ENCODE measurements around the gene DCC.
A peak's percentile ranks its signal among the peaks of the same experiment; 100 is the strongest.

Gene DCC

DNA sequence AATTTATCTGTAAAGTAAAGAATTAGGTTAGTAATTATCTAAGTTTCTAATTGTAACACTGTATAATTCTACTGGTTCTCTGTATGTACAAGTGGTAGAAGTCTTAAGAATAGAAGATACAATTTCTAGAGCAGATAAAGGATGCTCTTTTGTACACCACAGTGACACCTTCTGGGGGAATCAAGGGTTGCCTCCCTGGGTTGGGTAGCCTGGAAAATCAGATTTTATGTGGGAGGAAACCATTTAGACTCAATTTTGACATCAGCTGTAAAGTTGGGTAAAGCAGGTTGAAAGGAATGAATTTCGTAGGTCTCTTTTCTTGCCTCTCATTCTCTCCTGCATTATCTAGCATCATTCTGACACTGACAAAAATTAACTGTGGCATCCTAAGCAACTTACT lies 354.8 kb downstream of the DCC start:
- H3K36me3 ChIP-seq: no peaks in the 10 kb centered on the region
- TF ChIP-seq, protein P1, sequence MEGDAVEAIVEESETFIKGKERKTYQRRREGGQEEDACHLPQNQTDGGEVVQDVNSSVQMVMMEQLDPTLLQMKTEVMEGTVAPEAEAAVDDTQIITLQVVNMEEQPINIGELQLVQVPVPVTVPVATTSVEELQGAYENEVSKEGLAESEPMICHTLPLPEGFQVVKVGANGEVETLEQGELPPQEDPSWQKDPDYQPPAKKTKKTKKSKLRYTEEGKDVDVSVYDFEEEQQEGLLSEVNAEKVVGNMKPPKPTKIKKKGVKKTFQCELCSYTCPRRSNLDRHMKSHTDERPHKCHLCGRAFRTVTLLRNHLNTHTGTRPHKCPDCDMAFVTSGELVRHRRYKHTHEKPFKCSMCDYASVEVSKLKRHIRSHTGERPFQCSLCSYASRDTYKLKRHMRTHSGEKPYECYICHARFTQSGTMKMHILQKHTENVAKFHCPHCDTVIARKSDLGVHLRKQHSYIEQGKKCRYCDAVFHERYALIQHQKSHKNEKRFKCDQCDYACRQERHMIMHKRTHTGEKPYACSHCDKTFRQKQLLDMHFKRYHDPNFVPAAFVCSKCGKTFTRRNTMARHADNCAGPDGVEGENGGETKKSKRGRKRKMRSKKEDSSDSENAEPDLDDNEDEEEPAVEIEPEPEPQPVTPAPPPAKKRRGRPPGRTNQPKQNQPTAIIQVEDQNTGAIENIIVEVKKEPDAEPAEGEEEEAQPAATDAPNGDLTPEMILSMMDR (IDR thresholded peaks at IDR 0.05; ENCODE audit: low read depth, low read length): peak; percentile 18
- no peak for DNase-seq
- H3K9me3 ChIP-seq: no peaks in the 10 kb centered on the region
- H3K4me1 ChIP-seq: no peaks in the 10 kb centered on the region
- no peaks in the 10 kb centered on the region for H3K27me3 ChIP-seq
- H3K4me3 ChIP-seq (ENCODE audit: low read depth, low read length): no peak overlapping the region

DNA sequence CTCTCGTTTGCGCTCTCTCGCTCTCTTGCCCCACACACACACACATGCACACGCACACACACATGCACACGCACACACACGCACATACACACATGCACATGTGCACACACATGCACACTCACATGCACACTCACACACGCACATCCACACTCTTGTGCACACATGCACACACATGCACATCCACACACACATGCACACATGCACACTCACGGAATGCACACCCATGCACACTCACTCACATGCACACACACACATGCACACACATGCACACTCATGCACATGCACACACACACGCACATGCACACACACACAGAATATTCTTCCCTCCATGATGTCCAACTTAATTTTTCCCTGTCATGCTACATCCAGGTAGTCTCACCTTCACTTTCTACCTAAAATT lies 360.1 kb downstream of the DCC start:
- TF ChIP-seq, protein P1 (IDR thresholded peaks at IDR 0.05; ENCODE audit: low read depth, low read length): no peak
- Histone ChIP-seq H3K4me3 (ENCODE audit: low read depth, low read length) (no peak overlapping the region), H3K36me3 (no peaks in the 10 kb centered on the region), H3K4me1 (no peaks in the 10 kb centered on the region), H3K9me3 (no peaks in the 10 kb centered on the region), H3K27me3 (no peaks in the 10 kb centered on the region)
- DNase-seq: no peak

DNA sequence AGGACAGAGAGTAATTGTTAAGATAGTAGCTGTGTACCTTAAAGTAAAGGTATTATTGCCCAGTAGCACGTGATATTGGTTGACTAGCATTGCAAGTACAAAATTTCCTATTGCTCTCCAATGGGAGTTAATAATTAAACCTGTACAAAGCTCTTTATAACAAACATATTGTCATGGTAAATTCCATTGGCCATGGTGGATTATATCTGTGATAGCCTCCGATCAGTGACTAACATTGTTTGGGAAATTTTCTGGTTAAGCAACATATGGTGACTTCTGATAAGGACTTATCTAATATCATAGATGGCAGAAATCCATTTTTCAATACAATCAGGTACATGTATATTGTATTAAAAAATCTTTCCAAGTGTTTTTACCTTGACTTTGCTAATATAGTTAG lies 360.8 kb downstream of the DCC start:
- no peak for DNase-seq
- H3K27me3 ChIP-seq: no peaks in the 10 kb centered on the region
- H3K4me1 ChIP-seq: no peaks in the 10 kb centered on the region
- TF ChIP-seq, protein P1 (IDR thresholded peaks at IDR 0.05; ENCODE audit: low read depth, low read length): no peak
- H3K4me3 ChIP-seq (ENCODE audit: low read depth, low read length): no peak overlapping the region
- no peaks in the 10 kb centered on the region for H3K36me3 ChIP-seq
- H3K9me3 ChIP-seq: no peaks in the 10 kb centered on the region

DNA sequence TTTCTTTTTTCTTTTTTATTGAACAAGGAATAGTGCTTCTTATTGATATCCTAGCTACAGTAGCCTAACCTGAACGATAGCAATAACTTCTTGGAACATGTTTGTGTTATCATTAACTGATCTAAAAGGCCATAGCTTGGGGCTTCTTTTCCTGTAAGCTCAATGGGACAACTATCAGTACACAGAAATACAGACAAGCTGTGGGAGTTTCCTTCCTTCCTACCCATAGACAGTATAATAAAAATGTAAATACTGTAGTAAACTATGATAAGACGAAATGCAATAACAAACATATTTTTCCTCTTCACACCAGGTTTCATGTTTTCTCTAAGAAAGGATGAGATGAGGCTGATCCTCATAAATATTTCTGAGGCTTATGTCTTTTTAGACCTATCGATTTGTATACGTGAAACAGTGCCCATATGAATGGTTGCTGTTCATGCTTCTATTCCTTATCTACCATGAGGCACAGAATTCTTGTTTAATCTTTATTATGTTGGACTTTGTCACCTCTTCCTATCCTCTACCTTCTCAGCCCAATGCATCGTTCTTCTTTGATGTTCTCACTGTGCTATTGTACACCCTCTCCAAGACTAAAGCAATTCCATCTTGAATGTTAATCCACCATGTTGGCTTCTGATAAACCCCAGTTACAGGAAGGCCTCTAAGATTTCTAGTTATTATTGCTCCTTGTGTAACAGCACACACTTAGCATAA lies 361.4 kb downstream of the DCC start:
- Histone ChIP-seq H3K4me1 (no peaks in the 10 kb centered on the region), H3K4me3 (ENCODE audit: low read depth, low read length) (no peak overlapping the region), H3K36me3 (no peaks in the 10 kb centered on the region), H3K27me3 (no peaks in the 10 kb centered on the region), H3K9me3 (no peaks in the 10 kb centered on the region)
- TF ChIP-seq, protein P1 (IDR thresholded peaks at IDR 0.05; ENCODE audit: low read depth, low read length): no peak
- no peak for DNase-seq

DNA sequence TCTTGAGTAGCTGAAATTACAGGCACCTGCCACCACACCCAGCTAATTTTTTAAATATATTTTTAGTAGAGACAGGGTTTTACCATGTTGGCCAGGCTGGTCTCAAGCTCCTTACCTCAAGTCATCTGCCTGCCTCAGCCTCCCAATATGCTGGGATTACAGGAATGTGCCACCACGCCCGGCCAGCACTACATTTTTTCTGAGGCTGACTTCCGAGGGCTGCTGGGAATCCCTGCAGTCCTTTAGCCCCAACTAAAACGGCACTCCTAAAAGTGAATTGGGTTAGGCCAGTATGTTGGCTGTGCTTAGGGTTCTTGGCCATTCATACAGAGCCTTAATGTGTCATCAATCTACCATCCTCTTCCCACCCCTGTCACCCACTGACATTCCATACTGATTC lies 375.4 kb downstream of the DCC start:
- H3K4me1 ChIP-seq: no peaks in the 10 kb centered on the region
- H3K36me3 ChIP-seq: no peaks in the 10 kb centered on the region
- H3K4me3 ChIP-seq (ENCODE audit: low read depth, low read length): no peak overlapping the region
- TF ChIP-seq, protein P1 (IDR thresholded peaks at IDR 0.05; ENCODE audit: low read depth, low read length): no peak
- DNase-seq: no peak
- H3K9me3 ChIP-seq: no peaks in the 10 kb centered on the region
- no peaks in the 10 kb centered on the region for H3K27me3 ChIP-seq

DNA sequence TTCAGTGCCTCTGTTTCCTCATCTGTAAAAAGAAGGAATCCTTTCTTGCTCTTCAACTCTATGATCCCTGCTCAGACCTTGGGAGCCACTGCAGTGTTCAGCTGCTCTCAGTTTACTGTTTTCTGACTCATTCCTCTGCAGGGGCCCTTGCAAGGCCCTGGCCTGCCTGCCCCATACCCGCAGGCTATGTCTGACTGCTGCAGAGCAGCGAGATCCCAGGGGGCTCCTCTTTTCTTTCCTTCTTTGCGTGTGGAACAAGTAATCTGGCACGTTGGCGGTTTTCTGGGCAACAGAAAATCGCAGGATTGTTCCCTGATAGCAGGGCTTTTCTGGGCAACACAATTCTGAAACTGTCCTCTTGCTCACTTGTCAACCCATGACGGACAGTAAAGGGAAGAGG lies 376.0 kb downstream of the DCC start:
- TF ChIP-seq, protein P1 (IDR thresholded peaks at IDR 0.05; ENCODE audit: low read depth, low read length): no peak
- no peaks in the 10 kb centered on the region for H3K4me1 ChIP-seq
- DNase-seq: no peak
- H3K4me3 ChIP-seq (ENCODE audit: low read depth, low read length): no peak overlapping the region
- no peaks in the 10 kb centered on the region for H3K9me3 ChIP-seq
- H3K27me3 ChIP-seq: no peaks in the 10 kb centered on the region
- no peaks in the 10 kb centered on the region for H3K36me3 ChIP-seq

Data from BE2C (cell line).